ENCODE data around the gene UFL1.
A peak's percentile ranks its signal among the peaks of the same experiment; 100 is the strongest.

The UFL1 gene

DNA sequence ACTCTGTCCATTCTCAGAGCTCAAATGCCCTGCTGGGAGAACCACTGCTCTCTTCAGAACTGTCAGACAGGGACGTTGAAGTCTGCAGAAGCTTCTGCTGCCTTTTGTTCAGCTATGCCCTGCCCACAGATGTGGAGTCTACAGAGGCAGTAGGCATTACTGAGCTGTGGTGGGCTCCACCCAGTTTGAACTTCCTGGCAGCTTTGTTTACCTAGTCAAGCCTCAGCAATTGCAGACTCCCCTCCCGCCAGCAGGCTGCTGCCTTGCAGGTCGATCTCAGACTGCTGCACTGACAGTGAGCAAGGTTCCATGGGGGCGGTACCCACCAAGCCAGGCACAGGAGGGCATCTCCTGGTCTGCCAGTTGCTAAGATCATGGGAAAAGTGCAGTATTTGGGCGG is 21.8 kb upstream of the UFL1 start:
- Histone ChIP-seq H3K4me2 (ENCODE audit: insufficient read depth, low read length, poor library complexity, severe bottlenecking) (no peak overlapping the region), H3K14ac (ENCODE audit: low read length) (no peak overlapping the region), H2BK12ac (ENCODE audit: low read length) (no peak overlapping the region), H2BK15ac (ENCODE audit: low read length) (no peak overlapping the region), H3K23ac (ENCODE audit: low read depth, low read length, poor library complexity) (no peak overlapping the region), H4K8ac (ENCODE audit: low read depth, low read length) (no peak overlapping the region), H3K9ac (ENCODE audit: low read depth, low read length, poor library complexity) (no peak overlapping the region), H2BK5ac (ENCODE audit: low read length) (no peak overlapping the region), H3K18ac (ENCODE audit: low read length) (no peak overlapping the region), H3K4ac (ENCODE audit: low read length) (no peak overlapping the region), H3K4me3 (ENCODE audit: low read length in 2 of 2) (peak overlapping the region in 1 of 2 donors; percentile 18), H2AFZ (ENCODE audit: low read length) (no peak overlapping the region), H4K91ac (ENCODE audit: low read depth, low read length, poor library complexity) (no peak overlapping the region), H3K4me1 (ENCODE audit: control insufficient read depth in 2 of 2, insufficient read depth in 1 of 2, low read depth in 1 of 2, low read length in 2 of 2) (no peaks in the 10 kb centered on the region), H3K9me3 (replicated peaks in 1 of 2; ENCODE audit: control insufficient read depth in 2 of 2, insufficient read depth in 1 of 2, low read depth in 1 of 2, low read length in 2 of 2) (peaks cover 3% of the 10 kb centered on the region in 2 donors), H3K79me1 (ENCODE audit: low read depth, low read length) (peaks cover 3% of the 10 kb centered on the region), H2AK5ac (ENCODE audit: low read depth, low read length) (no peak overlapping the region), H3K36me3 (replicated peaks in 1 of 2; ENCODE audit: control insufficient read depth in 2 of 2, insufficient read depth in 2 of 2, low read length in 2 of 2) (peaks cover 0 to 4% of the 10 kb centered on the region in 2 donors), H2BK120ac (ENCODE audit: low read depth, low read length) (no peak overlapping the region), H3K27me3 (ENCODE audit: control insufficient read depth in 3 of 3, insufficient read depth in 3 of 3, low read depth in 1 of 3, low read length in 3 of 3) (no peaks in the 10 kb centered on the region), H3K27ac (replicated peaks; ENCODE audit: low read length) (no peak overlapping the region)
- WGBS, 2 donors (ENCODE audit: extremely low coverage in 2 of 2, insufficient read length in 2 of 2, insufficient replicate concordance in 1 of 2), result no CpG with 5 or more reads among the region's 5 CpGs
- DNase-seq (ENCODE audit: low spot score), result no peak

DNA sequence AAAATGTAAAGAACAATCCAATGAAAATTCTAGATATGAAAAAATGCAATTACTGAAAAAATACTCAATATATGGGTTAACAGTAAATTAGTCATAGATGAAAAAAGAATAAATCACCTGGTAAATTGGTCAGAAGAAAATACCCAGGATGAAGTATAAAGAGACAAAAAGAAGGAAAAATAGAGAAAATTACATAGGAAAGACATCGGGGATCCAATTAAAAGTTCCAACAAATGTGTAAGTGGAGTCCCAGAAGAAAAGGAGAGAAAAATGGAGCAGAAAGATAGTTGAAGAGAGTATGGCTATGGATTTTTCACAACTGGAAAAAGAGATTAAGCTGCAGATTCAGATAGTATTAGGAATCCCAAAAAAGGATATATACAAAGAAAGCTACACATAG is 18.7 kb upstream of the UFL1 start:
- Histone ChIP-seq H3K79me1 (ENCODE audit: low read depth, low read length) (peaks cover 3% of the 10 kb centered on the region), H2AFZ (ENCODE audit: low read length) (no peak overlapping the region), H2BK12ac (ENCODE audit: low read length) (no peak overlapping the region), H3K4me2 (ENCODE audit: insufficient read depth, low read length, poor library complexity, severe bottlenecking) (no peak overlapping the region), H3K4me1 (ENCODE audit: control insufficient read depth in 2 of 2, insufficient read depth in 1 of 2, low read depth in 1 of 2, low read length in 2 of 2) (no peaks in the 10 kb centered on the region), H3K36me3 (replicated peaks in 1 of 2; ENCODE audit: control insufficient read depth in 2 of 2, insufficient read depth in 2 of 2, low read length in 2 of 2) (peaks cover 0 to 4% of the 10 kb centered on the region in 2 donors), H2BK120ac (ENCODE audit: low read depth, low read length) (no peak overlapping the region), H3K18ac (ENCODE audit: low read length) (no peak overlapping the region), H2BK5ac (ENCODE audit: low read length) (no peak overlapping the region), H2BK15ac (ENCODE audit: low read length) (no peak overlapping the region), H4K91ac (ENCODE audit: low read depth, low read length, poor library complexity) (no peak overlapping the region), H3K23ac (ENCODE audit: low read depth, low read length, poor library complexity) (no peak overlapping the region), H4K8ac (ENCODE audit: low read depth, low read length) (no peak overlapping the region), H3K27me3 (ENCODE audit: control insufficient read depth in 3 of 3, insufficient read depth in 3 of 3, low read depth in 1 of 3, low read length in 3 of 3) (no peaks in the 10 kb centered on the region), H3K27ac (replicated peaks; ENCODE audit: low read length) (no peak overlapping the region), H3K4me3 (ENCODE audit: low read length in 2 of 2) (no peak overlapping the region), H2AK5ac (ENCODE audit: low read depth, low read length) (no peak overlapping the region), H3K4ac (ENCODE audit: low read length) (no peak overlapping the region), H3K9ac (ENCODE audit: low read depth, low read length, poor library complexity) (no peak overlapping the region), H3K9me3 (replicated peaks in 1 of 2; ENCODE audit: control insufficient read depth in 2 of 2, insufficient read depth in 1 of 2, low read depth in 1 of 2, low read length in 2 of 2) (peaks cover 3% of the 10 kb centered on the region in 2 donors), H3K14ac (ENCODE audit: low read length) (no peak overlapping the region)
- no CpG with 5 or more reads among the region's 1 CpG for WGBS, 2 donors (ENCODE audit: extremely low coverage in 2 of 2, insufficient read length in 2 of 2, insufficient replicate concordance in 1 of 2)
- no peak for DNase-seq (ENCODE audit: low spot score)

DNA sequence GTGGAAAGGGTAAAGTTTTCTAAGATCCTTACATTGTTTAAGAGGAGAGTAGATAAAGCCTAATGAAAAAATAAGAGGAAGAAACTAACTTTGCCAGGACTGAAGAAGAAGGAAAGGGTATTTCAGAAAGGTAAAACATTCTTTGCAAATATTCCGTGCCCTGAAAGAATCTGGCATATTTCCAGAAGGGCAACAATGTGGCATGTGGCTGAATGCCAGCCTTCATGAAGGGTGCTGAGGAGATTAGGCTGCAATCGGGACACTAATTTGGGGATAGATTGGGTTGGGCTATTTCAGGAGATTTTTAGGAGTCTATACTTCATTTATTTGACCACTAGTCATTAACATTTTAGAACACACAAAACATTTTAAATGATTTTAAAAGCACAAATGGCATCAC is 16.2 kb upstream of the UFL1 start:
- Histone ChIP-seq H3K27me3 (ENCODE audit: control insufficient read depth in 3 of 3, insufficient read depth in 3 of 3, low read depth in 1 of 3, low read length in 3 of 3) (no peaks in the 10 kb centered on the region), H3K4ac (ENCODE audit: low read length) (no peak overlapping the region), H3K9ac (ENCODE audit: low read depth, low read length, poor library complexity) (no peak overlapping the region), H2AK5ac (ENCODE audit: low read depth, low read length) (no peak overlapping the region), H2BK5ac (ENCODE audit: low read length) (no peak overlapping the region), H3K23ac (ENCODE audit: low read depth, low read length, poor library complexity) (no peak overlapping the region), H2BK15ac (ENCODE audit: low read length) (no peak overlapping the region), H2AFZ (ENCODE audit: low read length) (no peak overlapping the region), H3K18ac (ENCODE audit: low read length) (no peak overlapping the region), H2BK12ac (ENCODE audit: low read length) (no peak overlapping the region), H2BK120ac (ENCODE audit: low read depth, low read length) (no peak overlapping the region), H4K91ac (ENCODE audit: low read depth, low read length, poor library complexity) (no peak overlapping the region), H3K79me1 (ENCODE audit: low read depth, low read length) (no peaks in the 10 kb centered on the region), H4K8ac (ENCODE audit: low read depth, low read length) (no peak overlapping the region), H3K4me1 (ENCODE audit: control insufficient read depth in 2 of 2, insufficient read depth in 1 of 2, low read depth in 1 of 2, low read length in 2 of 2) (no peaks in the 10 kb centered on the region), H3K4me2 (ENCODE audit: insufficient read depth, low read length, poor library complexity, severe bottlenecking) (no peak overlapping the region), H3K4me3 (ENCODE audit: low read length in 2 of 2) (no peak overlapping the region), H3K27ac (replicated peaks; ENCODE audit: low read length) (no peak overlapping the region), H3K14ac (ENCODE audit: low read length) (no peak overlapping the region), H3K9me3 (replicated peaks in 1 of 2; ENCODE audit: control insufficient read depth in 2 of 2, insufficient read depth in 1 of 2, low read depth in 1 of 2, low read length in 2 of 2) (no peaks in the 10 kb centered on the region), H3K36me3 (replicated peaks in 1 of 2; ENCODE audit: control insufficient read depth in 2 of 2, insufficient read depth in 2 of 2, low read length in 2 of 2) (peaks cover 0 to 2% of the 10 kb centered on the region in 2 donors)
- no CpG with 5 or more reads among the region's 2 CpGs for WGBS, 2 donors (ENCODE audit: extremely low coverage in 2 of 2, insufficient read length in 2 of 2, insufficient replicate concordance in 1 of 2)
- DNase-seq (ENCODE audit: low spot score), result no peak

DNA sequence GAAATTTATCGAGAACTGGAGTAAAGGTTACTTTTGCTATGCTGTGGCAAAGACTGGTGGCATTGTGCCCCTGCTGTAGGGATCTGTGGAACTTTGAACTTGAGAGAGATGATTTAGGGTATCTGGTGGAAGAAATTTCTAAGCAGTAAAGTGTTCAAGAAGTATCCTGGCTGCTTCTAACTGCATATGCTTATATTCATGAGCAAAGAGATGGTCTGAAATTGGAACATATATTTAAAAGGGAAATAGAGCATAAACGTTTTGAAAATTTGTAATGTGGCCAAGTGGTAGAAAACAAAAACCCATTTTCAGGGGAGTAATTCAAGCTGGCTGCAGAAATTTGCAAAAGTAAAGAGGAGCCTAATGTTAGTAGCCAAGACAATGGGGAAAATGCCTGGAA is 12.3 kb upstream of the UFL1 start:
- no peak overlapping the region for H2AFZ ChIP-seq (ENCODE audit: low read length)
- H3K36me3 ChIP-seq (replicated peaks in 1 of 2; ENCODE audit: control insufficient read depth in 2 of 2, insufficient read depth in 2 of 2, low read length in 2 of 2), result peaks cover 3 to 7% of the 10 kb centered on the region in 2 donors
- H3K79me1 ChIP-seq (ENCODE audit: low read depth, low read length), result no peaks in the 10 kb centered on the region
- no peak overlapping the region for H2BK120ac ChIP-seq (ENCODE audit: low read depth, low read length)
- no peak overlapping the region for H3K4me3 ChIP-seq (ENCODE audit: low read length in 2 of 2)
- H3K27me3 ChIP-seq (ENCODE audit: control insufficient read depth in 3 of 3, insufficient read depth in 3 of 3, low read depth in 1 of 3, low read length in 3 of 3), result no peaks in the 10 kb centered on the region
- no peak for DNase-seq (ENCODE audit: low spot score)
- no peak overlapping the region for H2AK5ac ChIP-seq (ENCODE audit: low read depth, low read length)
- no peaks in the 10 kb centered on the region for H3K9me3 ChIP-seq (replicated peaks in 1 of 2; ENCODE audit: control insufficient read depth in 2 of 2, insufficient read depth in 1 of 2, low read depth in 1 of 2, low read length in 2 of 2)
- no CpG with 5 or more reads among the region's 2 CpGs for WGBS, 2 donors (ENCODE audit: extremely low coverage in 2 of 2, insufficient read length in 2 of 2, insufficient replicate concordance in 1 of 2)
- H3K27ac ChIP-seq (replicated peaks; ENCODE audit: low read length), result no peak overlapping the region
- no peak overlapping the region for H4K8ac ChIP-seq (ENCODE audit: low read depth, low read length)
- no peak overlapping the region for H3K9ac ChIP-seq (ENCODE audit: low read depth, low read length, poor library complexity)
- H3K18ac ChIP-seq (ENCODE audit: low read length), result no peak overlapping the region
- no peak overlapping the region for H3K23ac ChIP-seq (ENCODE audit: low read depth, low read length, poor library complexity)
- H4K91ac ChIP-seq (ENCODE audit: low read depth, low read length, poor library complexity), result no peak overlapping the region
- no peak overlapping the region for H3K4me2 ChIP-seq (ENCODE audit: insufficient read depth, low read length, poor library complexity, severe bottlenecking)
- H2BK12ac ChIP-seq (ENCODE audit: low read length), result no peak overlapping the region
- H3K14ac ChIP-seq (ENCODE audit: low read length), result no peak overlapping the region
- no peak overlapping the region for H2BK15ac ChIP-seq (ENCODE audit: low read length)
- no peak overlapping the region for H3K4ac ChIP-seq (ENCODE audit: low read length)
- H2BK5ac ChIP-seq (ENCODE audit: low read length), result no peak overlapping the region
- H3K4me1 ChIP-seq (ENCODE audit: control insufficient read depth in 2 of 2, insufficient read depth in 1 of 2, low read depth in 1 of 2, low read length in 2 of 2), result no peaks in the 10 kb centered on the region

Data from neuronal stem cell (in vitro differentiated cells).